SU-DHL-6 (cell line): ENCODE results near the gene ARHGAP20.

Source experiments
- H2AFZ ChIP-seq: fragments of 200-600 bp; sonication (generic); 2 replicates; pipeline ENCODE4 v1.6.1; 2014; ENCODE audit warnings: low read depth, mild to moderate bottlenecking, moderate library complexity, mixed read lengths, antibody characterized with exemption, low read length; ENCODE audit not compliant: severe bottlenecking
- H3F3A ChIP-seq: fragments of 200-600 bp; shearing (Covaris generic); 2 replicates; pipeline ENCODE4 v1.6.0; 2016; ENCODE audit warnings: antibody characterized with exemption, mild to moderate bottlenecking; ENCODE audit not compliant: insufficient read depth
- H3K27ac ChIP-seq: fragments of 200-600 bp; sonication (generic); 2 replicates; pipeline ENCODE4 v1.5.1; 2016; ENCODE audit warnings: low read depth, mild to moderate bottlenecking, low read length, moderate library complexity, mixed read lengths
- H3K27me3 ChIP-seq: fragments of 200-600 bp; sonication (generic), shearing (Covaris generic); 2 replicates; pipeline ENCODE4 v1.6.0; 2014; ENCODE audit warnings: mild to moderate bottlenecking, low read length
- H3K36me3 ChIP-seq: fragments of 200-600 bp; sonication (generic); 2 replicates; pipeline ENCODE4 v1.6.1; 2014; ENCODE audit warnings: mild to moderate bottlenecking, low read length, mixed read lengths
- H3K4me2 ChIP-seq: fragments of 300-600, 200-600 bp; shearing (Covaris generic), sonication (generic); 2 replicates; pipeline ENCODE4 v1.6.0; 2014; ENCODE audit warnings: low read length, low read depth, mild to moderate bottlenecking; ENCODE audit not compliant: poor library complexity, severe bottlenecking
- H3K4me3 ChIP-seq: fragments of 200-600 bp; sonication (generic); 2 replicates; pipeline ENCODE4 v1.5.1; 2014; ENCODE audit warnings: antibody characterized with exemption, low read length, mild to moderate bottlenecking, mixed read lengths; ENCODE audit not compliant: insufficient read depth, poor library complexity, severe bottlenecking
- H3K79me2 ChIP-seq: fragments of 200-600 bp; sonication (generic); 2 replicates; pipeline ENCODE4 v1.6.1; 2014; ENCODE audit warnings: mild to moderate bottlenecking, low read length, moderate library complexity; ENCODE audit not compliant: insufficient read depth
- H3K9ac ChIP-seq: fragments of 200-600 bp; sonication (generic); 2 replicates; pipeline ENCODE4 v1.7.0; 2014; ENCODE audit warnings: mild to moderate bottlenecking, low read length
- H3K9me2 ChIP-seq: fragments of 200-600 bp; sonication (generic); replicated peaks from 2 replicates; pipeline ENCODE4 v1.6.1; 2014; ENCODE audit warnings: low read length; ENCODE audit not compliant: insufficient read depth
- H3K9me3 ChIP-seq: fragments of 200-600 bp; sonication (generic); 2 replicates; pipeline ENCODE4 v1.6.1; 2014; ENCODE audit warnings: low read length, mixed read lengths; ENCODE audit not compliant: insufficient read depth
- H4K20me1 ChIP-seq: fragments of 200-600 bp; sonication (generic); 2 replicates; pipeline ENCODE4 v1.6.1; 2014; ENCODE audit warnings: low read depth, mild to moderate bottlenecking, antibody characterized with exemption, low read length, moderate library complexity, mixed read lengths
- CTCF ChIP-seq: fragments of 200-600 bp; sonication (generic); IDR thresholded peaks from one replicate; pipeline ENCODE4 v1.5.1; 2017; ENCODE audit warnings: antibody characterized with exemption, mild to moderate bottlenecking, low read length, moderate library complexity; ENCODE audit not compliant: insufficient read depth, poor library complexity, severe bottlenecking
- EZH2phosphoT487 ChIP-seq: fragments of 200-600 bp; sonication (generic), shearing (Covaris generic); conservative IDR thresholded peaks from 2 replicates; pipeline ENCODE4 v1.6.1; 2018; ENCODE audit warnings: mild to moderate bottlenecking, antibody characterized with exemption, low read length, moderate library complexity, mixed read lengths

Gene ARHGAP20

GRCh38 chr11:110566577-110566976, 145.7 kb downstream of the ARHGAP20 start:
- H3K36me3 ChIP-seq = no peaks in the 10 kb centered on the region
- no peak overlapping the region for H2AFZ ChIP-seq
- H3F3A ChIP-seq = no peaks in the 10 kb centered on the region
- no peaks in the 10 kb centered on the region for H3K9me2 ChIP-seq
- no peaks in the 10 kb centered on the region for H3K79me2 ChIP-seq
- no peaks in the 10 kb centered on the region; the same call in 1 of the 2 replicates for H3K27me3 ChIP-seq
- H4K20me1 ChIP-seq = no peaks in the 10 kb centered on the region
- no peak overlapping the region for H3K4me3 ChIP-seq
- H3K27ac ChIP-seq = no peak overlapping the region
- H3K9ac ChIP-seq = no peak overlapping the region
- no peak overlapping the region for H3K4me2 ChIP-seq
- H3K9me3 ChIP-seq = no peaks in the 10 kb centered on the region
- TF ChIP-seq CTCF = no peak

GRCh38 chr11:110565357-110566336, 146.6 kb downstream of the ARHGAP20 start:
- H3K9me2 ChIP-seq = no peaks in the 10 kb centered on the region

GRCh38 chr11:110564676-110565356, 147.4 kb downstream of the ARHGAP20 start:
- TF ChIP-seq CTCF (no peak), EZH2phosphoT487 (no peak)
- H3K27ac ChIP-seq = no peak overlapping the region
- no peak overlapping the region for H3K9ac ChIP-seq
- H2AFZ ChIP-seq = no peak overlapping the region
- no peaks in the 10 kb centered on the region for H3K79me2 ChIP-seq
- no peaks in the 10 kb centered on the region for H3K36me3 ChIP-seq
- no peaks in the 10 kb centered on the region for H3F3A ChIP-seq
- H3K27me3 ChIP-seq = no peaks in the 10 kb centered on the region; the same call in 1 of the 2 replicates
- H3K4me3 ChIP-seq = no peak overlapping the region
- no peaks in the 10 kb centered on the region for H3K9me3 ChIP-seq
- no peak overlapping the region for H3K4me2 ChIP-seq
- H4K20me1 ChIP-seq = no peaks in the 10 kb centered on the region
- H3K9me2 ChIP-seq = no peaks in the 10 kb centered on the region

More at GRCh38 chr11:110565357-110566336, 146.6 kb downstream of the ARHGAP20 start:
- TF ChIP-seq CTCF (no peak), EZH2phosphoT487 (no peak)
- Histone ChIP-seq H3K9ac (no peak overlapping the region), H3K27me3 (no peaks in the 10 kb centered on the region; the same call in 1 of the 2 replicates), H2AFZ (no peak overlapping the region), H3K9me3 (no peaks in the 10 kb centered on the region), H3K36me3 (no peaks in the 10 kb centered on the region), H3K79me2 (no peaks in the 10 kb centered on the region), H3K4me2 (no peak overlapping the region), H4K20me1 (no peaks in the 10 kb centered on the region), H3K4me3 (no peak overlapping the region), H3F3A (no peaks in the 10 kb centered on the region), H3K27ac (no peak overlapping the region)
